ENCODE measurements around the gene MYL6. TPM values are rescaled to one million over a fixed set of nuclear protein-coding genes. Genes with fewer than 3 reads are reported as not detected.

Gene MYL6
- total and polyA plus RNA-seq, 10 of the 15 experiments (the other 5 are each of a cell fraction or from before 2014, with no cell fraction given) = 1,000 to 4,116 (median 1,828) TPM

GRCh38 chr12:56127888-56128669 lies 30.1 kb upstream of the MYL6 start, which contains the start of gene ESYT1:
Gene ESYT1 (plus strand): TSS chr12:56128267. CDS start chr12:56128320, 53 bp downstream.
- H3K9me3 ChIP-seq (replicated peaks; ENCODE audit: control insufficient read depth, insufficient read depth, low read length) = no peaks in the 10 kb centered on the region
- H3K4me2 ChIP-seq (ENCODE audit: control insufficient read depth, insufficient read depth) = peak within 1 kb of the TSS; percentile 98
- TSS peak; percentile 52 for BruUV-seq (replicated peaks)
- POLR2A ChIA-PET = interaction anchor here (0.5 to 4.5 kb wide), 19 partner anchors 9 to 509 kb away, joined by 3 to 56 read pairs (median 5); partner anchors contain the start of genes ANKRD52, CNPY2, MYL6 and MYL6B
- intact Hi-C loops (cut with micrococcal nuclease; ENCODE audit: unreplicated experiment) = loop anchor here (2.0 to 10.0 kb wide), 3 partner anchors 131 to 517 kb away; partner anchors contain the start of genes ANKRD52, ATP5F1B and SPRYD4
- H3K36me3 ChIP-seq (ENCODE audit: control insufficient read depth in 2 of 2, insufficient read depth in 2 of 2, low read length in 1 of 2) = peaks cover 10 to 16% of the 10 kb centered on the region in 2 experiments
- H3K27ac ChIP-seq (ENCODE audit: control insufficient read depth, insufficient read depth) = peak within 1 kb of the TSS; percentile 72
- in situ Hi-C loops (cut with MboI) = no loop called here
- CTCF ChIA-PET = interaction anchor here (0.7 to 10.3 kb wide), 18 partner anchors 9 to 390 kb away, joined by 3 to 129 read pairs (median 4); partner anchors contain the start of genes PA2G4, RNF41, RPL41 and SMARCC2
- ATAC-seq (peak; percentile 93), FAIRE-seq (peak; percentile 91), DNase-seq (ENCODE audit: low read depth, low spot score) (peak; percentile 98)
- H3K79me2 ChIP-seq (ENCODE audit: control insufficient read depth, insufficient read depth, low read length) = peaks cover 21% of the 10 kb centered on the region
- H3K27me3 ChIP-seq (replicated peaks in 1 of 2; ENCODE audit: control insufficient read depth in 2 of 2, insufficient read depth in 2 of 2, low read length in 1 of 2) = no peaks in the 10 kb centered on the region
- H3K4me3 ChIP-seq = peak within 1 kb of the TSS; percentile 93
- peak within 1 kb of the TSS; percentile 69 for H2AFZ ChIP-seq (ENCODE audit: control insufficient read depth, low read depth, low read length)
- RAD21 ChIA-PET (ENCODE audit: unreplicated experiment) = interaction anchor here (0.6 to 6.8 kb wide), 21 partner anchors 8 to 506 kb away, joined by 3 to 98 read pairs (median 4); partner anchors contain the start of genes MYL6, MYL6B, PA2G4 and RAB5B
- 0% methylated on average over 44 of the region's 49 CpGs for WGBS (ENCODE audit: insufficient coverage, insufficient replicate concordance, low lambda C conversion rate, missing lambda C conversion rate)
- SMC1A ChIA-PET (ENCODE audit: uncharacterized antibody, unreplicated experiment) = interaction anchor here (0.6 to 4.8 kb wide), 13 partner anchors 9 to 509 kb away, joined by 3 to 68 read pairs (median 4); partner anchors contain the start of genes MYL6, MYL6B, PA2G4 and RNF41
- peak within 1 kb of the TSS; percentile 78 for H3K9ac ChIP-seq (ENCODE audit: control insufficient read depth, insufficient read depth, low read length)
- H3K4me1 ChIP-seq (ENCODE audit: control insufficient read depth, insufficient read depth, low read length) = peaks cover 24% of the 10 kb centered on the region
- no peaks in the 10 kb centered on the region for H4K20me1 ChIP-seq (ENCODE audit: control insufficient read depth, insufficient read depth)
- peak; percentile 86 for TF ChIP-seq CREB1 (IDR thresholded peaks at IDR 0.05; ENCODE audit: low read depth)
- TF ChIP-seq SIX5 (IDR thresholded peaks at IDR 0.05; ENCODE audit: low read depth, low read length, severe bottlenecking) = no peak
- no peak for TF ChIP-seq BMI1 (IDR thresholded peaks at IDR 0.05; ENCODE audit: borderline replicate concordance)
- 0 out of 2 replicates have a peak, but pooled peaks have one; percentile 31 for TF ChIP-seq TAF1 (IDR thresholded peaks at IDR 0.05; ENCODE audit: borderline replicate concordance, low read depth, low read length)
- TF ChIP-seq RAD21 (IDR thresholded peaks at IDR 0.05; ENCODE audit: insufficient read depth, low read depth, low read length) = no peak
- TF ChIP-seq BACH1 (IDR thresholded peaks at IDR 0.05; ENCODE audit: borderline replicate concordance) = no peak; the same call in 1 of the 2 replicates
- TF ChIP-seq CREM (IDR thresholded peaks at IDR 0.05; ENCODE audit: low read depth) = peak; percentile 85
- TF ChIP-seq ELK1 (IDR thresholded peaks at IDR 0.05; ENCODE audit: low read depth, low read length) = no peak
- TF ChIP-seq POLR2AphosphoS2 (IDR thresholded peaks at IDR 0.05; ENCODE audit: low read depth, low read length) = peak; percentile 48; the same call in 1 of the 2 replicates
- TF ChIP-seq, protein P1, sequence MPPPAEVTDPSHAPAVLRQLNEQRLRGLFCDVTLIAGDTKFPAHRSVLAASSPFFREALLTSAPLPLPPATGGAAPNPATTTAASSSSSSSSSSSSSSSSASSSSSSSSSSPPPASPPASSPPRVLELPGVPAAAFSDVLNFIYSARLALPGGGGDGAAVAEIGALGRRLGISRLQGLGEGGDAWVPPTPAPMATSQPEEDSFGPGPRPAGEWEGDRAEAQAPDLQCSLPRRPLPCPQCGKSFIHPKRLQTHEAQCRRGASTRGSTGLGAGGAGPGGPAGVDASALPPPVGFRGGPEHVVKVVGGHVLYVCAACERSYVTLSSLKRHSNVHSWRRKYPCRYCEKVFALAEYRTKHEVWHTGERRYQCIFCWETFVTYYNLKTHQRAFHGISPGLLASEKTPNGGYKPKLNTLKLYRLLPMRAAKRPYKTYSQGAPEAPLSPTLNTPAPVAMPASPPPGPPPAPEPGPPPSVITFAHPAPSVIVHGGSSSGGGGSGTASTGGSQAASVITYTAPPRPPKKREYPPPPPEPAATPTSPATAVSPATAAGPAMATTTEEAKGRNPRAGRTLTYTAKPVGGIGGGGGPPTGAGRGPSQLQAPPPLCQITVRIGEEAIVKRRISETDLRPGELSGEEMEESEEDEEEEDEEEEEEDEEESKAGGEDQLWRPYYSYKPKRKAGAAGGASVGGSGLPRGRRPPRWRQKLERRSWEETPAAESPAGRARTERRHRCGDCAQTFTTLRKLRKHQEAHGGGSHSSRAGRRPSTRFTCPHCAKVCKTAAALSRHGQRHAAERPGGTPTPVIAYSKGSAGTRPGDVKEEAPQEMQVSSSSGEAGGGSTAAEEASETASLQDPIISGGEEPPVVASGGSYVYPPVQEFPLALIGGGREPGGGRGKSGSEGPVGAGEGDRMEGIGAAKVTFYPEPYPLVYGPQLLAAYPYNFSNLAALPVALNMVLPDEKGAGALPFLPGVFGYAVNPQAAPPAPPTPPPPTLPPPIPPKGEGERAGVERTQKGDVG (CRISPR knock-in tag; IDR thresholded peaks at IDR 0.05) = 0 out of 2 replicates have a peak, but pooled peaks have one; percentile 79
- TF ChIP-seq, protein P2, sequence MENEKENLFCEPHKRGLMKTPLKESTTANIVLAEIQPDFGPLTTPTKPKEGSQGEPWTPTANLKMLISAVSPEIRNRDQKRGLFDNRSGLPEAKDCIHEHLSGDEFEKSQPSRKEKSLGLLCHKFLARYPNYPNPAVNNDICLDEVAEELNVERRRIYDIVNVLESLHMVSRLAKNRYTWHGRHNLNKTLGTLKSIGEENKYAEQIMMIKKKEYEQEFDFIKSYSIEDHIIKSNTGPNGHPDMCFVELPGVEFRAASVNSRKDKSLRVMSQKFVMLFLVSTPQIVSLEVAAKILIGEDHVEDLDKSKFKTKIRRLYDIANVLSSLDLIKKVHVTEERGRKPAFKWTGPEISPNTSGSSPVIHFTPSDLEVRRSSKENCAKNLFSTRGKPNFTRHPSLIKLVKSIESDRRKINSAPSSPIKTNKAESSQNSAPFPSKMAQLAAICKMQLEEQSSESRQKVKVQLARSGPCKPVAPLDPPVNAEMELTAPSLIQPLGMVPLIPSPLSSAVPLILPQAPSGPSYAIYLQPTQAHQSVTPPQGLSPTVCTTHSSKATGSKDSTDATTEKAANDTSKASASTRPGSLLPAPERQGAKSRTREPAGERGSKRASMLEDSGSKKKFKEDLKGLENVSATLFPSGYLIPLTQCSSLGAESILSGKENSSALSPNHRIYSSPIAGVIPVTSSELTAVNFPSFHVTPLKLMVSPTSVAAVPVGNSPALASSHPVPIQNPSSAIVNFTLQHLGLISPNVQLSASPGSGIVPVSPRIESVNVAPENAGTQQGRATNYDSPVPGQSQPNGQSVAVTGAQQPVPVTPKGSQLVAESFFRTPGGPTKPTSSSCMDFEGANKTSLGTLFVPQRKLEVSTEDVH (IDR thresholded peaks at IDR 0.05; ENCODE audit: low read depth, partially characterized antibody) = peak; percentile 99
